Activated CD4-positive, alpha-beta T cell treated with anti-CD3 and anti-CD28 coated beads, Interleukin-2, amount 50 U/mL, for 16 hours (primary cell): ENCODE measurements around the gene RGS14.
A peak's percentile ranks its signal among the peaks of the same experiment; 100 is the strongest.
"Not testable (repeated sequence)": the region's sequence is repeated elsewhere in the genome, so short reads cannot be mapped to it uniquely, and the experiment has no call there.

Experiments used
- DNase-seq: peaks from one replicate; pipeline ENCODE4 v3.0.0-alpha.2; 2020

The RGS14 gene

DNA sequence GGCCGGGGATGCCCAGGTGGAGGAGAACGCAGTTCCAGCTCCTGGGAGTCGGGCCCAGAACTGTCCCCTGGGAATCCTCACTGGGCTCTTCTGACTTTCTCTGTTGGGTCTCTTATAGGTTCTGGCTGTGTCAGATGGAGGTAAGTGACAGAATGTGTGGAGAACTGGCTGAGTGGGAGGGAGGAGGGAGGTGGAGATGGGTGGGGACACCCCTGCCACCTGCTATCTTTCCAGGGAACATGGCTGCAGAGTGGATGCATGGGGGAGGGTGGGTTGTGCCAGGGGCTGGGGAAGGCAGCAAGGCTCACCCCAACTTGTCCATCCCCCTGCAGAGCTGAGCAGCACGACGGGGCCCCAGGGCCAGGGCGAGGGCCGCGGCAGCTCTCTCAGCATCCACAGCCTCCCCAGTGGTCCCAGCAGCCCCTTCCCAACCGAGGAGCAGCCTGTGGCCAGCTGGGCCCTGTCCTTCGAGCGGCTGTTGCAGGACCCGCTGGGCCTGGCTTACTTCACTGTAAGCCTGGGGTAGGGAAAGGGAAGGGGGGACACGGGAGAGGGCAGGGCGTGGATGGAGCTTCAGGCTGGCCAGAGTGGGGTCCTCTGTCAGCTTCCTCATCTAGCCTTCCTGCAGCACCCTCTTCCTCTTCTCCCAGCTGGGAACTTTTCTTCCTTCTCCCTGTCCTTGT is 8.3 kb downstream of the RGS14 start:
- DNase-seq: no peak

DNA sequence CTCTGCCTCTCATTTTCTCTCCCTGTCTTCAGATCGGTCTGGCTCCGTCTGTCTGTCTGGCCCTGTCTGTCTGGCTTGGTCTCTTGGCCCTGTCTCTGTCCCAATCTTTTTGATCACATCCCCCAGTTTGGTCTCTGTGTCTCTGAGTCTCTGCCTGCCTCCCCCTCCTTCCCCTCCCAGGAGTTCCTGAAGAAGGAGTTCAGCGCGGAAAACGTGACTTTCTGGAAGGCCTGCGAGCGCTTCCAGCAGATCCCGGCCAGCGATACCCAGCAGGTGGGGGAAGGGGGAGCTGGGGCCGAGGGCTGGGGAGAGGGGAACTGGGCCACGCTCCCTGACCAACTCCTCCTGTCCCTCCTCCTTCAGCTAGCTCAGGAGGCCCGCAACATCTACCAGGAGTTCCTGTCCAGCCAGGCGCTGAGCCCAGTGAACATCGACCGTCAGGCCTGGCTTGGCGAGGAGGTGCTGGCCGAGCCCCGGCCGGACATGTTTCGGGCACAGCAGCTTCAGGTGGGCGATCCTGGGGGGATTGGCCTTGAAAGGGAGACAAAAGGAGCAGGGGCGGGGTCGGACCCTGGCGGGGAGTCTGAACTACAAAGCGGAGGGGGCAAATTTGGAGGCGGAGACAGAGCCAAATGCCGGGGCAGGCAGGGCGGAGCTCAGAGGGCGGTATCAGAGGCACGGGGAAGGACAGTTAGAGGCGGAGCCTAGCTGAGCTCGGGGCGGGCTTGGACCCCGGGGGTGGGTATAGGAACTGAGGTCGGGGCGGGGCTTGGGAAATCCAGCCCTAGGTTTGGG is 9.0 kb downstream of the RGS14 start:
- DNase-seq: no peak

DNA sequence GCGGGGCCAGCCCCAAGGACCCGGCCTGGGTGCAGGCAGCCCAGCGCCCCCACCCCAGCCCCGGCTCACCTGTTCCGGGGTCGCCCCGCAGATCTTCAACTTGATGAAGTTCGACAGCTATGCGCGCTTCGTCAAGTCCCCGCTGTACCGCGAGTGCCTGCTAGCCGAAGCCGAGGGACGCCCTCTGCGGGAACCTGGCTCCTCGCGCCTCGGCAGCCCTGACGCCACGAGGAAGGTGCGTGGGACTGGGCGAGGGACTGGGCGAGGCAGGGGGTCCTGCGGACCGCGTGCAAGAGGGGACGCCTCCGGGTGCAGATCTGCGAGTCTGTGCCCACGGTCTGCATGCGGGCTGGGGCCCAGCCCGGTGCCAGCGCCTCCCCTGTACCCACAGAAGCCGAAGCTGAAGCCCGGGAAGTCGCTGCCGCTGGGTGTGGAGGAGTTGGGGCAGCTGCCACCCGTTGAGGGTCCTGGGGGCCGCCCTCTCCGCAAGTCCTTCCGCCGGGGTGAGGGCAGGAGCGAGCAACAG is 9.7 kb downstream of the RGS14 start:
- DNase-seq: no peak

DNA sequence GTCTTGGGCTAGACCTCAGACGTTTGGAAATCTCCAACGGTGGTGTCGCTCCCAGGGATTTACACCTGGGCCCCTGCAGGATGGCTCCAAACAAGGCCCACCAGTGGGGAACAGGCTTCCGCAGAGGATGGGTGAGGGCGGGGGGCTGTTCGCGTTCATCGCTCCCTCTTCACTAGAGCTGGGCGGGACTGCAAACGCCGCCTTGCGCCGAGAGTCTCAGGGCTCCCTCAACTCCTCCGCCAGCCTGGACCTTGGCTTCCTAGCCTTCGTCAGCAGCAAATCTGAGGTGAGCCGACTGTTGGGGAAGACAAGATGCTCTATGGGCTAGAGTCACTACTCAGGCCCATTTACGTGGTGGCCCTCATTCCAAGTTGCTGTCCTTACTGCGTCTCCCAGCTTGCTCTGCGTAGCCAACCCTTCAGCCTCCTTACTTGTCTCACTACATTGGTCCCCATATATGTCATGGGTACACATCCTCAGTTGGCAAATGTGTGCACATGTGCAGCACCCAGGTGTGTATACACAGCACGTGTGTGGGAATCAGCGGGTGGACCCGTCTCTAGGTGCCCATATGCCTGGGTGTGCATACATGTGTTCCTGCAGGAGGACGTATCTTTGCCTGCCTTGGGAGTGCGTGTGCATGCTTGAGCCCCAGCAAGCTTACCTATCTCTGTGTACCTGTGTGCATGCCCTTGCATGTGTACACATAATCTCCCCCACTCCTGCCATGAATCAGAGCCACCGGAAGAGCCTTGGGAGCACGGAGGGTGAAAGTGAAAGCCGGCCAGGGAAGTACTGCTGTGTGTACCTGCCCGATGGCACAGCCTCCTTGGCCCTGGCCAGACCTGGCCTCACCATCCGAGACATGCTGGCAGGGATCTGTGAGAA is 10.5 kb downstream of the RGS14 start:
- DNase-seq: no peak

GRCh38 chr5:177368869-177369644 is 11.3 kb downstream of the RGS14 start:
- DNase-seq: no peak

DNA sequence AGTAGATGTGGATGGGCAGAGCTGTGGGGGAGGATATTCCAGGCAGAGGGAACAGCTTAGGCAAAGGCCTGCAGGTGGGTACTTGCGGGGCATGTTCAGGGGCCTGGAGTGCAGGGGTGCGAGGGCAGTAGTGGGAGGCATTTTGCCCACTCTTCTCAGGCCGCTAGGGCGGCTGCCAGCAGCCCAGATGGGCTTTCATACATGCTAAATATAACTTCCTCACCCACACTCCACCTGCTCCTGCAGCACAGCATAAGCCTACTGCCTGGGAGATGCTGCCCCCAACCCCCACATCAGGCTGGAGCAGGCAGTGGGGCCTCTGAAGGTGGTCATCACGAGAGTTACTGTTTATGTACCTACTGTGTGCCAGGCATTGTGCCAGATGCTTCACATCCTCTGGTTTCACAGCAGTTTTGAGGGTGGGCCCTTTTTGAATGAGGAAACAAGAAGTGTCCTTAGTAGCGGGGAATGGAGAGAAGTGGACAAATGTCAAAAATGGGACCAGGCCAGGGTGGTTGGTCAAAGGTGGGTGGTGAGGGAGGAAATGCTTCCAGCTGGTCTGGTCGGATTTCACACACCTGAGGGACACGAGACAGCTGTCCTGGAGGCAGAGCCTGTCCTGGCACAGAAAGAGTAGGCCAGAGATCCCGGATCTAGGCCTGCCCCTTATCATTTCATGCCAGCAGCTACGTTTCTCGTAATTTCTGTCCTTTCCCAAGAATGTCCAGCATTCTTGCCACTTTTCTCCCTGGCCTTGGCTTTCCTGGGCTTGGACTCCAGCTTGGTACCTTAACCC is 12.1 kb downstream of the RGS14 start:
- DNase-seq: no peak

DNA sequence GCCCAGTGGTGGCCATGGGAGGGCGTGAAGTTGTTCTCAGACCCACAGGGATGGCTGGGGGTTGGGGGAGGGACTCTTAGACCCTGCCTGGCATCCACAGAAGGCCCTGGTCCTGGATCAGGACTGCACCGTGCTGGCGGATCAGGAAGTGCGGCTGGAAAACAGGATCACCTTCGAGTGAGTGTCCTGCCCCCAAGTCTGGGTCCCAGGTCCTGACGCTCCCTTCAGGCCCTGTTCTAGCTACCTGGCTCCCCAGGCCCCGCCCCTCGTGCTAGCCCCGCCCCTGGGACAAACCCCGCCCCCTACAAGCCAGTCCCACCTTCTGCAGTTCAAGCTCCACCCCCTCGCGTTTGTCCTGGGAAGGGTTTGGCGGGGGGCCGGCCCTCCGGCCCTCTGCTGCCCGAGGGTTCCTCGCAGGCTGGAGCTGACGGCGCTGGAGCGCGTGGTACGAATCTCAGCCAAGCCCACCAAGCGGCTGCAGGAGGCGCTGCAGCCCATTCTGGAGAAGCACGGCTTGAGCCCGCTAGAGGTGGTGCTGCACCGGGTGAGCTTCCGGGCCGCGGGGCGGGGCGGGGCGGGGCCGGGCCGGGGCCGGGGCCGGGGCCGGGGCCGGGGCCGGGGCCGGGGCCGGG is 12.9 kb downstream of the RGS14 start:
- peak; percentile 74 for DNase-seq

GRCh38 chr5:177371120-177372033 is 13.7 kb downstream of the RGS14 start:
- DNase-seq: no peak

- peak; percentile 65 for DNase-seq
Measured at GRCh38 chr5:177372034-177372896, 14.5 kb downstream of the RGS14 start.

DNA sequence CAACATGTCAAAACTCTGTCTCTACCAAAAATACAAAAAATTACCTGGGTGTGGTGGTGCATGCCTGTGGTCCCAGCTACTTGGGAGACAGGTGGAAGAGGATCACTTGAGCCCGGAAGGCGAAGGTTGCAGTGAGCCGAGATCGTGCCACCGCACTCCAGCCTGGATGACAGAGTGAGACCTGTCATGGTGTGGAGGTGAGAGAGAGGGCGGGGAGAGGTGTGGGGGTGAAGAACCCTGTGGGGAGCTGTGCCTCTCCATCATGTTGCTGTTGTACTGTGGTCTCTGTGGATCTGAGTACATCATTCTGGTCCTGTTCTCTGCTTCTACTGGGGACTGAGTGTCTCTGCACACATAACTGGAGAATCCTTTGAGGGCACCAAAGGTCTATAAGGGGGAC is 15.2 kb downstream of the RGS14 start:
- DNase-seq: no peak

- DNase-seq: no peak
Measured at GRCh38 chr5:177373806-177374205, 16.1 kb downstream of the RGS14 start.

GRCh38 chr5:177374211-177374610 is 16.5 kb downstream of the RGS14 start:
- no peak for DNase-seq

DNA sequence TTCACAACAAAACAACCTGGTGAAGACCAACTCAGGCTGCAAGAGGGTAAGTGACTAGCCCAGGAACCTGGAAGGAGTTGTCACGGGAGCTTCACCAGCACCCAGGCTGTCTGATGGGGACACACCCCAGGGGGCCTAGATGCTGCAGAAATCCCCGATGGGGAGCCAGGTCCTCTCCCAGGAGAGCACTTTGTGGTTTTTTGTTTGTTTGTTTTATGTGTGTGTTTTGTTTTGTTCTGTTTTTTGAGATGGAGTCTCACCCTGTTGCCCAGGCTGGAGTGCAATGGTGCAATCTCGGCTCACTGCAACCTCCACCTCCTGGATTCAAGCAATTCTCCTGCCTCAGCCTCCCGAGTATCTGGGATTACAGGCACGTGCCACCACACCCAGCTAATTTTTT is 17.8 kb downstream of the RGS14 start:
- not testable (repeated sequence) for DNase-seq

DNA sequence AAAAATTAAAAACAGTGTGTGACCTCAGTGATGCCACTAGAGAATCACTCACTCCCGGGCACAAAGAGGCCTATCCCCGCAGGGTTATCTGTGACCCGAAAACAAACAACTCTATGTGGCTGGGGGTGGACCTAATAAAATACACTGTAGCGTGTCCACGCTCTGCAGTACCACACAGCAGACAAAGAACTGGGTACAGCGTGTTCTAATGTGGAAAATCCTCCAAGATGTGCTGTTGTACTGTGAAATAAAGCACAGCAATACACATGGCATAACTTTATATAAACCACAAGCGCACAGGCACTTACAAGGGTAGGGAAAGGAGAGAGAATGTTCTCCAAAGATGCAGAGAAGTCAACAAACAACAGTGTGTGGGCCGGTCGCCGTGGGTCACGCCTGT is 18.4 kb downstream of the RGS14 start:
- no peak for DNase-seq

GRCh38 chr5:177377851-177378776 is 20.4 kb downstream of the RGS14 start:
- no peak for DNase-seq

DNA sequence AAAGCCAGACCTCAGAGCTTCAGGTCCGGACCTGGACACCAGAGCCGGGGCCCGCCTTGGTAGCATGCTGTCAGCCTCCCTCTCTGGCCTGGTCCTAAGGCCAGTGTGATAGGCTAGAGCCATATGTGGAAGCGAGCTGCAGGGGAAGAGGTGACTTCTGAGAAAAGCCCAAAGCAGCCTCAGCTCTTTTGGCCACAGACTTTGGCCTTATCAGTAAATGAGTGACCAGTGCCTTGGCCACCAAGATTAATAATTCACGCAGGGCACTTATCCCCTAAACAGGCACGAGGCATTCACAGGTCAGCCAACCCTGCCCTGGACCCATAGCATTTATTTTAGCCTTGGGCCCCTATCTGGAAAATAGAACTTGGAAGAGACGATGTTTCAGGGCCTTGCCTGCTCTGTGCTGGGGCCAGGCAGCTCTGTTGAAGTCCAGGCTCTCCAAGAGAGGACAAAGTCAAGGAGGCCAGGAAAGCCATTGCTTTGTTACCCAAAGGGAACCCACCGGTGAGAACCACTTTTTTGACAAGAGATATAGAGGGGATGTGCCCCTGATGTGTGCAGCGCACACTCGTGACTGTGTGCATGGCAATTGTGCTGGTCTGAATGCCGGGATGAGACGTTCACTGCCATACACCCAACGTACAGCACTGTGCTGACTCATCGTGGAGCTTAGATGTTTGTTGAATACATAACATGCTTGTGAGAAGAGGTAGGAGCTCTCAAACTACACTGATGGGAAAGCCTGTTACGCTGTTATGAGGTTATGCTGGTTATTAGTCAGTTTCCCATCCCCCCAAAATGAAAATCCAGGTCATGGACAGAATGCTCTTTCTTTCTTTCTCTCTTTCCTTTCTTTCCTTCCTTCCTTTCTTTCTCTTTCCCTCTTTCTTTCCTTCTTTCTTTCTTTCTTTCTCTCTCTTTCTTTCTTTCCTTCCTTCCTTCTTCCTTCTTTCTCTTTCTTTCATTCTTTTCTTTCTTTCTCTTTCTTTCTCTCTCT is 21.5 kb downstream of the RGS14 start:
- peak; percentile 68 for DNase-seq

DNA sequence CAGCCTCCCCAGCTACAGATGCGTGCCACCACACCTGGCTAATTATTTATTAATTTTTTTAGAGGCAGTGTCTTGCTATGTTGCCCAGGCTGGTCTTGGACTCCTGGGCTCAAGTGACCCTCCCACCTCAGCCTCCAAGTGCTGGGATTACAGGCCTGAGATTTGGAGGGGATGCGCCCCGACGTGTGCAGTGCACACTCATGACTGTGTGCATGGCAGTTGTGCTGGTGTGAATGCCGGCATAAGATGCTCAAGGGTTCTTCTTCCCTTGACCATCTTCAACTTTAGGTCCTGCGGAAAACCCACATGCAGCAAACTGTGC is 23.0 kb downstream of the RGS14 start:
- DNase-seq: no peak
